ENCODE results near the gene LHX5.

The LHX5 gene

DNA sequence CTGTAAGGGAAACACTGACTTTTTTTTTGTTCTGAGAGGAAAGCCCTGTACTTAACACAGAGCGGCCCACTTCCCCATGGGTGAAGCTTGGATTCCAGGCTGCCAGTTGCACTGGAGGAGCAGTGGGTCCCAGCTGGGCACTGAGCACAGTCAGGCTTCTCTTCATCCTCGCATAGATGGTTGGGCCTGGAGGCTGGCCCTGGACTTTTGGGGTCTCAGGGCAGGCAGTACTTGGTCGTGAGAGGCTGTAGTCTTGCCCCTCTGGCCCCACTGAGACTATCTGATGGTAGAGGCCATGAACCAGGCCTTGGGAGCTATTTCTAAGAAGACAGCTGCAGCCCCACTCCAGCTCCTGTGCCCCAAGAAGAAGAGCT, 6.2 kb upstream of the LHX5 start:
- no peak for DNase-seq (ENCODE audit: low read depth)

DNA sequence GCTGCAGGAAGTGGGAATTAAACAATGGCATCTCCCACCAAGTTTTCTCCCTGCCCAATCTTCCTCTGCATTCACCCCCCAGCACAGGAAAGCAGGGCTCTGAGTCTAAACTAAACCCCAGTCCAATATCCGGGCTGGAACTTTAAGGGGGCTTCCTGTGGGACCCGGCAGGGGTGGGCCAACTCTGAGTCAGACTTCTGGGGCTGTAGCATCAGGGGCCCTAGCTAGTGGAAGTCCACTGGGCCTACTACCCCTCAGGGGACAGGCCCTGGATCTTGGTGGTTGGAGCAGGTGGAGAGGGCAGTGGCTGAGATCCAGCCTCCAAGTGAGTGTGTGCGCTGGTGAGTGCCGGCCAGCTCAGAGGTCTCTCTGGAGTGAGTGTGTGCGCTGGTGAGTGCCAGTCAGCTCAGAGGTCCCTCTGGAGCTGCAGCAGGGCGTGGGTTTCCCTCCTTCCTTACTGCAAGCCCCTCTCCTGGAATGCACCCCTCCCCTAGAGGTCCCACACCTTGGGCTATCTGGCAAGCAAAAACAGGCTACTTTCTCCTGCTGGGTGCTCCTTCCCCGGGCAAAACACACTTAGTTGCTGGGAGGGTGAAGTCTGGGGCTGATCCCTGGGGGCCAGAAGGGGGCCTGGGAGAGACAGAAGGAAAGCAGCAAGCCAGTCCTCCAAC, 5.6 kb upstream of the LHX5 start:
- DNase-seq (ENCODE audit: low read depth), result no peak

DNA sequence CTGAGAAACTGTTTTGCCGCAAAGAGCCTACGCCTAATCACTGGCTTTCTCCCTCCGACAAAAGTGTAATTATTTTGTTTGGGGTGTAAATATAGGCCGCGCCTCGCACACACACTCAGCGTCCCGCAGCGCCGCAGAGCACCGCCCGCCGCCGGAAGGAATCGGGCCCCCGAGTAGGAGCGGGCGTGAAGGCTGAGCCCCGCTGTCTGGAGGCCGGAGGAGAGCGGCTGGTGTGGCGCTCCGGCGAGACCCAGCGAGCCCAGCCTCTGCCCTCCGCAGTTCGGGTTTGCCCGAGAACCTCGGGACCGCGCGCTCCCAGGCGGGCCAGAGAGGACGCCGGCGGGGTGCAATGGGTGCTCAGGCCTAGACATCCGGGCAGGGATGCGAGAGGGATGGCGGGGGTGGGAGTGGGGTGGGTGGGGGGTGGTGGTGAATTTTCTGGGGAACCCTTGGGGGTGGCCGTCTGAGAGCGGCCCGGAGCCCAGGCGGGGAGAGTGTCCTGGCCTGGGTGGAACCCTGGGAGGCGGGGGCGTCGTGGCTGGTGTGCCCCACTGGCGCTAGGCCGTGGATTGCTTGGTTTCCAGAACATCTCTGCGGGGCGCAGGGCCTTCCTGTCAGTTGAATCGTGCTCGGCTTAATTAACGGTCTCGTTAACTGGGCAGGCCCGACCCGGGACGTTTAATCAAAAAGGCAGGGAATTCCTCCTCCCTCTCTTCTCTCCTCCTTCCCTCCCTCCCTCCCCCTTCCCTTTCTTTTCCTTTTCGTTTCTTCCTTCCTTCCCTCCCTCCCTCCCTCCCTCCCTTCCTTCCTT, 4.7 kb upstream of the LHX5 start:
- DNase-seq (ENCODE audit: low read depth), result no peak

DNA sequence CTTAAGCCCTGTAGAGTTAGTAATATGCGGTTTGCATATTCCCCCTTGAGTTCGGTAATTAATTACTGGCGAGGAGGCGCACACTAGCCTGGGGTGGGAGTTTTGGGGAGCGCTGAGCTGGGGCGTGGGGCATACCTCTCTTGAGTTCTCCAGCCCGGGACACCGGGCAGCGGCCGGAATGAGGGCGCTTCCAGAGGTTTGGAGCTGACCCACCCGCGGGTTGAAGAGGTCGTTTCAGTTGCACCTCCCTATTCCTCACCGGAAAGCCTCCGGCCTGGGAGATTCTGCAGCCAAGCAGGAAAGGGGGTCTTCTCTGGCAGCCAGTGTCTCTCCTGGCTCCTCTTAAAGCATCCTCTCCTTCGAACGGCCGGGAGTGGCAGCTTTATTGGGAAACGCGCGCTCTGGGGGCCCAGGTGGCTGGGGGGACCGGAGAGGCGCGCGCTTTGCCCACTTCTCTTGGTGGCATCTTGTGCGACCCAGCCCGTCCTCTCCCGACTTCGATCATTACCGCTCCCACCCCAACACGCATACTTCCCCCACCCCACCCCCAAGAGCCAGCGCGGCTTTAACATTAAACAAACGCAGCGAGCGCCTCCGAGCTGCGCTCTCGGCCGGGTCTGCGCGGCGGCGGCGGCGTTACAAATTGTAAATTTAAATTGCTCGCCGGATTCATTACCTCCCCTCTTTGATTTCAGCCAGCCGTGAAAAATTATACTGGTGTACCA, 3.9 kb upstream of the LHX5 start:
- DNase-seq (ENCODE audit: low read depth), result no peak

DNA sequence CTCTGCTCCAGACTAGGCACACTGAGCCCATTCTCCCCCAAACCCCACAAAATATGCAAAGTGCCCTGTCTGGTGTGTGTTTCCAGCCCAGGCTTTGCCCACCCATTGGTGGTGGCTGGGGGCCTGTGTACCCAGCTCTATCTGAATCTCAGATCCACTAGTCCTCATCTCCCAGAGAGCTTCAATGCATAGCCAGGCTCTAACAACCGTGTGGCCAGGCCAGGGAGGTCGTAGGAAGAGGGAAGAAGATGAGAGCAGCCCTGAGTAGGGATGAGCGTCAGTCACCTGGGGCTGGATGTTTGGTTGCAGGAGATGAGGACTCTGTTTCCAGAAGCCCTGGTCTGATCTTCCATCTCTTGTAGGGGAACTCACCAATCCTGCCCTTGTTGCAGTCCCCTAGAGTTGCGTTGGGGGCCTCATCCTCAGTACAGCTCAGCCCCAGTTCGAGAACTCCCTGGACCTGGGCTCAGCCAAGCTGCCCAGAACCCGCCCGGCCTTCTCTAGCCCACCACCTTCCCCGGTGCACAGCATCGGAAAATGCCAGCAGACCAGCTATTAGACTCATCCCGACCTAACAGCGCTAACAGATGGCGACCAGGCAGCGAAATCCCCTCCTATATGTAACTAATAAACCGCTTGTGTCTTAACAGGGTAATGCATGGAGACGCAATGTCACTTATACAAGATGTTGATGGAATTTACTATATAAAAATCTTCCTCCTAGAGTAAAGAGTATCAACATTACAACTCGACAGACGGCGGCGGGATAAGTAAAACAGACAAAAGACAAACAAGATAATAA, 3.2 kb upstream of the LHX5 start:
- DNase-seq (ENCODE audit: low read depth), result no peak

DNA sequence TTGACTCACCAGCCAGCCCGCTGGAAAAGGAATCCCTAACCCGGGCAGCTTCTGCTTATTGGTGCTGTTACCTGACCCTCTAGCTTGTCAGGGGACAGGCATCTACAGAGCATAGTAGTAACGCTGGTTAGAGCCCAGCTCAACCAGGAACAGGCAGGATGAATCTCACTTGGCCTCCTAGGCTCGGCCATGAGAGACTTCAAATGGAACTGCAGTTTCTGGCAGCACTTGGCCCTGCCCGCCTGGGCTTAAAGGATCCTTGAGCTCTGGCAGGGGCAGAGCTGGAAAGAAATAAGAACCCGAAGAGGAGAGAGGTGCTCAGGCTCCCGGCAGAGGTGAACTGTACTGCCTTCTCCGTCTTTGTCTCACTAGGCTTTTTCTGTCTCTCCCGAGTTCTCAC, 2.3 kb upstream of the LHX5 start:
- DNase-seq (ENCODE audit: low read depth), result no peak

DNA sequence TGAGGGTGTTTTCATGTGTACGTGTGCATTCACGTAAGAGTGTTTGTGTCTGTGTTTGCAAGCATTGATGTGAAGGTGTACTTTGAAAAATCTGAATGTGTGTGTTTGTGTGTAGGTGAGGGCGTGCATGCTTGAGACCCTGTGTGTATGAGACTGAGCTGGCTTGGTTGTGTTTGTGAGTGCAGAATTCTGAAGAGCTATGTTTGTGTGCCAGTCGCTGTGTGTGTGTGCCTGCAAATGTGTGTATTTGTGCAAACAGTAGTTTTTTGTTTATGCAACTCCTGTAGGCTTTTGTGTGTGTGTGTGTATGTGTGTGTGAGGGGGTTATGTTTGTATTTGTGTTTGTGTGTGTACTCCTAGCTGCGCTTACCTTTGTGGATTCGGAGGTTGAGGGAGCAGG, 1.7 kb upstream of the LHX5 start:
- DNase-seq (ENCODE audit: low read depth), result no peak

DNA sequence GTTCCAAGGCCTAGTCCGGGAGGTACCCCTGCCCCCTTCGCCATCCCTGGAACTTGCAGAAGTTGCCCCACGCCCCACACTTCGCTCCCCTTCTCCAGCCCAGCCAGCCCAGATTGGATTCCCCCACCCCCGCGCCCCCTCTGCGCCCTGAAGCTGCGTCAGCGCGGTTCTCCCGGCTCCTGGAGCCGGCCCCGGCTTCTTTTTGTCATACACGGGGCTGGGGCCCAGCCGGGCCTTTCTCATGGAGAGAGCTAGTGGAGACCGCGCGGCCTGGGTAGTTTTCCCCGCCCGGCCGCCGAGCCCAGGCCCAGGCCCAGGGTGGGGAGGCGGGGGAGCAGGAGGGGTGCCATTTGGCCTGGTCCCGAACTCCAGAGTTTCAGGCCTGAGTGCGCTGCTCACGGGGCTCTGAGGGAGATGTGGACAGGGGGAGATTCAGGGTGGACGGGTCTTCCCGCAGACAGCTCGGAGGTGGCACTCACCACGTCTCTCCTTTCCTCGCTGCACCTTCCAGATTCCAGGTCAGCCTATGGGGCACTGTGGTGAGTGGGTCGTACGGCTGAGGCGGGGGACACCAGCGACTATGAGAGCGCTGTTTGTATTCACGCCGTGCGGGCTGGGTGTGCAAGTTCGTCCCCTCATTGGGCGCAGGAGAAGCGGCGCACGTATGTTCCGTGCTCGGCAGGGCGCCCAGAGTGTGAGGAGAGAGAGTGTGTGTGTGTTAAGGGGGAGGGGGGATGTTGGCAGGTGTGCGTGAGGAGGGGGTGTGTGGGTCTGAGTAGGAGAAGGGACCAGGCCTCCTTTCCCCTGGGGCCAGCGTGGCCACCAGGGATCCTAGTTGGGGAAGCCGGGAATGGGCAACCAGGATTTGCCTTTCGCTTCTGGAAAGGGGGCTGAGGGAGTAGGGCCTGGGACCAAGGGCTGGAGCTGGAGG, 785 bp upstream of the LHX5 start:
- DNase-seq (ENCODE audit: low read depth), result no peak

DNA sequence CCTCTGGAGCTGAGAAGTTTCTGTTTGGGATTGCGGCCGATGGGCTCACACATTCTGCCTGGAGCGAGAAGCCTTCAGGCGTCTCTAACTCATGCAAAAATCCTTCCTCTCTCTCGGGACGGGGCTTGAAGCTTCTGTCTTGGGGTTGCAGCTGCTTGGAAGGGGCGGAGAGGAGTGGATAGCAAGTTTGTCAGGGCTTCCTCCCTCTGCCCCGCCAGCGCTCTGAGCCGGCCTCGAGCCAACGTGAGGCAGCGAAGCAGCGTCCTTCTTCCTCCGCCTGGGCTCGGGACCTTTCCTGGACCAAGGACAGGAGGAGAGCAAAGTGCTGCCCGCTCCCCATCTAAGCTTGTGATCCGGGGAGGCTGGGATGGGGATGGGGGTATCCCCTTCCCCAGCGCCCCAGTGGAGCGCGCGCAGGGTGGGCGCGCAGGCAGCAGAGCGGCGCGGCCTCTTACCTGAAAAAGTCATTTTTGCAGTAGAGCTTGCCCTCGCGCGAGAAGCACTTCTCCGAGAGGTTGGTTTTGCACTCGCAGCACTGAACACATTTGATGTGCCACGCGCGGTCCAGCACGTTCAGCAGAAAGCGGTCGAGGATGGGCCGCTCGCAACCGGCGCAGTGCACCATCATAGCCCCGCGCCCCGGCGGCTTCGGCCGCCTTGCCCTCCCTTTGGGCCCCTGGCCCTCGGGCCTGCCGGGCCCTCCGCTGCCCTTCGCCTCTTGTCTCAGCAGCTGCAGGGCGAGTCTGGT, 626 bp downstream of the LHX5 start:
- no peak for DNase-seq (ENCODE audit: low read depth)

DNA sequence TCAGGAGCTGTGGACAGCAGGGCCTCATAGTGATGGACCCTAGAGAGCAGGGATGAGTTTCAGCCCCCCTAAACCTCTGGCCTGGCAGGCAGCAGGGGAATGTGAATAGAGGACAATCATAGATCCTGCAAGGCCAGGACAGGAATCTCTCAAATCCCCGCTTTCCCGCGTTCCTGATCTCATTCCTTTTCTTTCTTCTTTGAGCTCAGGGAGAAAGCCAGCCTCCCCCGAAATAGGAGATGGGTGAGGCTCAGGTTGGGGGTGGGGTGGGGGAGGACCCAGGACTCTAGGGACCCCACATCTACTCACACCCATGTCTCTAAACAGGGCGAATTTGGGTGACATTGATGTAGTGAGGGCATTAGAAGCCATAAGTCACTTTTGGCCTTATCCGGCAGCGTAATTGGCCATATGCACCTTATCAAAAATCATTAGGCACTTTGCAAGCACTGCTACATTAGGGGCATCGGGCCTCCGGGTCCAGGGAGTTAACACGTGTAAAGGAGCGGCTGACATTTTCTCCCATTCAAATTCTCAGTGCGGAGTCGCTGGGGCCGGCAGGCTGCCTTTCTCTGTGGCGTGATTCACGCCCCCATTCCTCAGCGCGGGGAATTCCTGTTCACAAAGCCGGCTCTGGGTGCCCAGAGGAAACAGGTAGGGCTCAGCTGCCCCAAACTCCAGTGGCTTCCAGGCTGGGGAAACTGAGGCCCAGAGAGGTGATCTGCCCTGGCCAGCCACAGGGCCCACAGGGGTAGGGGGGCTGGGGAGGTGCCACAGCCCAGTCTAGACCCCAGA, 1.5 kb downstream of the LHX5 start:
- DNase-seq (ENCODE audit: low read depth), result no peak

DNA sequence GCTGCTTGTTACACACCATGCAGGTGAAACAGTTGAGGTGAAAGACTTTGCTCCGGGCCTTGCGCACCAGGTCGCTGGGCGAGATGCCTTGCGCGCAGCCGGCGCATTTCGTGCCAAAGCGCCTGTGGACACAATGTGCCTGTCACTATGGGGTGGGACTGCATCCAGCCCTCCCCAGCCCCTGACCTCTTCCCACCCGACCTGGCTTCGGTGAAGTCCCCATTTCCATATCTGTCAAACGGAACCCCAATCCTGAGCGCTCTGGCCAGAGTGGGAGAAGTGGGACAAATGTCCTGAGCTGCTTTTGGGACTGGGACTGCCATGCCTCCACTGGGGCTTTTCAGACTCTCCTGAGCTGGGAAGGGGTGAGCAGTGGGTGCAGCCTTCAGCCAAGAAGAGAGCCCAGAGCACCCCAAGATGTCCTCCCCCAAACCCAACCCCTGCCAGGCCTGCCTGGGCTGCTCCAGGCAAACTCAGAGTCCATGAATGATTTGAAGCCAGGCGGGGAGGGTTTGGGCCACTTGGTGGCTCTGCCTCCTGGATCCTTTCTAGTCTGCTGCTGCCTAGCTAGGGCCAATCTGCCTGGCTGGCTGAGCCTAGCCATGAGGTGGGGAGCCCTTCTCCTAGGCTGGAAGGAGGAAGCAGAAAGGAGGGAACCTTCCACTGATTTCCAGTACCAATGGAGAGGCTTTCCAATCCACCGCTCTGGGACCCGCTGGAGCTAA, 2.3 kb downstream of the LHX5 start:
- DNase-seq (ENCODE audit: low read depth), result no peak

DNA sequence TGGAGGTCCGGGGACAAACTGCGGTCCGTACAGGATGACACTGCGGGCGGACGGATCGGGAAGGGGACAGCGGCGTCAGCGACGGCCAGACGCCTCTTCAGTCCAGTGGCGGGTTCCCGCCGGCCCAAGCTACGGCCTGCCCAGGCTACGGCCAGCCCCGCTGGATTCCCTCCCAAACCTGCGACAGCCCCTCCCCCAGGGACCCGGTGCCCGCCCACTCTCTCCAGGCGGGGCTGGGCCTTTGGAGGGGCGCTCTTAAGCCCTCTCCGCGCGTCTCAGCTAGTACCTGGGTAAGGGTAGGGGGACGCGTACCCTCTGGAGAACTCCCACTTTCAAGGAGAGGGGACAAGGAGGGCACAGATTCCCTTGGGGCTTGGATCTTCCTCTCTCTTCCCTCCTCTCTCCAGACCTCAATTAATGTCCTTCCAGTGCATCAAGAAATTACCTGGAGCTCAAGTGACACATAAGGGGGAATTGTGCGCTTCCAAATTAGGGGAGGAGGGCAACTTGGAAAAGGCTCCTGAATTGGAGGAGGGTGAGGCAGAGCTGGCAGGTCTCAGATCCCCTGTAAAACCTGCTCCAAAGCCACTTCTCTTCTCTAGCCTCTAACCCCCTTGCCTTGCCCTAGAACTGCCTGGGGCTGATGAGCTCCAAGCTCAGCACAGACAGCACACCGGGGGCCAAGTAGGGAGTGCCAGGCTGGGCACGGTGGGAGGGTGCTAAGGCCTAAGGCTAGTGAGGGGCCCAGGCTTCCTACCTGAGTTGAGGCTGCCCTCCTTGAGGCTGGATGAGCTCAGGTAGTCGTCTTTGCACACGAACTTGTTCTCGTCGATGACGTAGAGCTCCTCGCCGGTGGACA, 3.1 kb downstream of the LHX5 start:
- no peak for DNase-seq (ENCODE audit: low read depth)

DNA sequence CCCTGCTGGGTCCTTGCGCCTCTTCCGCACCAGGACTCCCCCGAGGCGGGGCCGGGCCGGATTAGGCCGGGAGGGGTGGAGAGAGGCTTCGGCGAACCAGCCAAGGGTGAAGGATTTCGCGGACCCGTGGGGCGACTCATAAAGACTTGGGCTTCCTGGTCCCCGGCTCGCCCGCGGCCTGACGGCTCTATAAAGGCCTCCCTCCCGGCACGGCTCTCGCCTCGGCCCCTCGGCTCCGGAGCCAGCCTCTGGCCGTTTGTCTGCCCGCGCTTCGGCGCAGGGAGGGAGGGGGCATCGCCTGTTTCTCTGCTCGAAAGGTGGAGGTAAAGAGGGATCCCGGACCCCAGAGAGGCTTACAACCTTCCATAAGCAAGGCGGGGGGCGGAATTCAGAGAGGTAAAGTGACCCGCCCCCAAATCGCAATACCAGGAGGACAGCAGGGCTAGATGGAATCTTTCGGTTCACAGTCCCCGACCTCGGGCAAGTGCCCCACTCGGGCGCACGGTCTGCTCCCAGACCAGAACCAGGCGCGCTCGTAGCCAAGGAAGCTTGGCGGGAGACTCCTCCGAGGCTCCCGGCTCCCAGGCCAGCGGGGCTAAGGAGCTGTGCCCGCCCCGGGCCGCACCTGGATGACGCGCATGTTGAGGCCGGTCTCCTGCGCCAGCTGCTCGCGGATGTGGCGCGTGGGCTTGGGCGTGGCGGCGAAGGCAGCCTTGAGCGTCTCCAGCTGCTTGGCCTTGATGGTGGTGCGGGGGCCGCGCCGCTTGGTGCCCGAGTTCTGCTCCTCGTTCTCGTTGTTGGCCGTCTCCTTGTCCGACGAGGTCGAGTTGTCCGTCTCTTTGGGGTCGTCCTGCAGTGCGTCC, 3.9 kb downstream of the LHX5 start:
- DNase-seq (ENCODE audit: low read depth), result no peak

DNA sequence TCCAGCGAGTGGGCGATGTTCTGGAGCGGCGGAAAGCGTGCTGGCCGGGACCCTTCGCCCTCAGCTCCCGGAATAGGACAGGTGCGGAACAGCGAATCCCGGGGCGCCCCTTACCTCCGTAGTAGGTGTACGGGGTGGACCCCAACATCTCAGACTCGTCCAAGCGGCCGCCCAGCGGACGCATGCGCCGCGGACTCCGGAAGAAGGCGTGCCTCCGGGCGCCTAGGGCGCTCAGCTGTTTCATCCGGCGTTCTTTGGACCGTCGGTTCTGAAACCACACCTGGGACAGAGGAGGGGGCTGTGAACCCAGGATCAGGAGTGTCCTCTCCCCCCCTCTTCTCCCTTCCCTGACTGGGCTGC, 4.5 kb downstream of the LHX5 start:
- no peak for DNase-seq (ENCODE audit: low read depth)

DNA sequence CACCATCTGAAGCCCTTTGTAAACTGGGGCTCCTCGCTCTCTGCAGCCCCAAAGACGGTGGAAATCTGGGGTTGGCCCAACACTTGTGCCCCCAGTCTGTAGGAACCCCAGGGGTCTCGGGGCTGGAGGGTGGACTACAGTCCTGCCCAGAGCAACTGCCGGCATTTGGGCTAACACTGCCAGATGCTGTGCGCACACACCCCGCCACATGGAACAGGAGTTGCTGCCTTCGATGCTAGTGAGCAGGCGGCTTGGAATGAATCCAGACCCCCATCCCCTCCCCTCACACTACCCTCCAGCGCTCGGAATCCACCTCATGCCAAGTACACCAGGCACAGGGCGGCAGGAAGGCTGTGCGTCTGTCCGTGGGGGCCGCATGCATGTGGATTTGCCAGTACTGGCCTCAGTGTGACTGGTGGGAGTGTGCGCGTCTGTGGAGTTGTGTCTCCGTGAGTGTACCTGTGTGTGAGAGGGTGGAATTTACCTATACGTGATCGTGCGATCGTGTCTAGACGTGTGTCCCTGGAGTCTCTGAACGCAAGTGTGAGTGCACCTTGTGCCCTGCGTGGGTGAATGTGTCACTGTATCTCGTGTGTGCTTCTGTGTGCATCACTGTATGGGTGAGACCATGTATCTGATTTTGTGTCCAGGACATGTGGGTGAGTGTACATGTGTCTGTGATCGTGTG, 5.1 kb downstream of the LHX5 start:
- DNase-seq (ENCODE audit: low read depth), result no peak

DNA sequence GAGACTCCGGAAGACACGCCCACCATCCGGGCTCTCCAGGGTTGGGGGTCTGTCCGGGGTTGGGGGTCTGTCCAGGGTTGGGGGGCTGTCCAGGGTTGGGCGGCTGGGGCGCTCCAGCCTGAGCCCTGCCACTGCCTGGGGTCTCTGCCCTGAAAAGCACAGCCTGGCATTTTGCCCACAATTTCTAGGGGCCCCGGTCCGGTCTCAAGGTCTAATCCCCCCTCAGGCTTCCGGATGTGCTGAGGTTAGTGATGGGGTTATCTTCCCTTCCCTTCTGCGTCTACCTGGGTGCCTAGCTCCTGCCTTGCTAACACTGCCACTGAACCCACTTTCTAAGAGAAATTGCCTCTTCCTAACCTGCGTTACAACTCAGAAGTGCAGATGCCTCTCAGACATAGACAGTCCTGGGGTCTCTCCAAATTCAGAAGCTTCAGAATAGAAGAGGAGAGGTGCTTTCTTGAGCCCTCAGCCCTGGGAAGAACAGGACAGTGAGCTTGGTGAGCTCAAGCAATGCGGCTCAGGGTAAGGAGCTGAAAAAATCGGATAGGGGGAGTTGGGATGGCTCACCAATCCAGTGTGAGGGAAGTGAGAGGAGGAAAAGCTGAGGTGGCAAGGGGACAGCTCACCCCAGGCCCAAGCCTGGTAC, 5.7 kb downstream of the LHX5 start:
- no peak for DNase-seq (ENCODE audit: low read depth)

All from stimulated activated CD8-positive, alpha-beta memory T cell treated with anti-CD3 and anti-CD28 coated beads, Interleukin-7, amount 100 ng/mL, for 24 hours (primary cell).